Large intestine (tissue), 3 donors: ENCODE results near the gene UNC45B. TPM values are rescaled to one million over a fixed set of nuclear protein-coding genes. Genes with fewer than 3 reads are reported as not detected.
"Not testable (repeated sequence)": the region's sequence is repeated elsewhere in the genome, so short reads cannot be mapped to it uniquely, and the experiment has no call there.

Experiments
- DNase-seq, 2 donors: peaks; one replicate each; pipeline versions ENCODE4 v3.0.0 to v3.0.0-alpha.2; 2013
- H3K27ac ChIP-seq: one replicate; pipeline ENCODE4 v1.5.1; 2013; ENCODE audit warnings: low read length
- H3K27me3 ChIP-seq: 2 replicates; pipeline ENCODE4 v1.6.1; 2013; ENCODE audit warnings: low read length; ENCODE audit not compliant: control insufficient read depth, insufficient read depth
- H3K36me3 ChIP-seq: 2 replicates; pipeline ENCODE4 v1.6.1; 2013; ENCODE audit warnings: low read length; ENCODE audit not compliant: control insufficient read depth, insufficient read depth
- H3K4me1 ChIP-seq: one replicate; pipeline ENCODE4 v1.6.1; 2013; ENCODE audit warnings: low read length; ENCODE audit not compliant: control insufficient read depth, insufficient read depth
- H3K4me3 ChIP-seq: one replicate; pipeline ENCODE4 v1.5.1; 2013; ENCODE audit warnings: low read length
- H3K9me3 ChIP-seq: one replicate; pipeline ENCODE4 v1.6.1; 2013; ENCODE audit warnings: mild to moderate bottlenecking, low read depth, low read length, moderate library complexity; ENCODE audit not compliant: control insufficient read depth
- WGBS: methylation state at CpG from one replicate; pipeline ENCODE4 v1.1.5; 2013; ENCODE audit warnings: low lambda C conversion rate; ENCODE audit not compliant: insufficient coverage; 5-methylcytosine and 5-hydroxymethylcytosine counted together
- polyA plus RNA-seq: library from polyadenylated mRNA; unstranded; fragments of 120-200 nt; gene quantifications from one replicate; pipeline ENCODE4 v1.2.1, GENCODE V29; 2013

UNC45B gene
- polyA plus RNA-seq, 1 donor: 0.28 TPM

GRCh38 chr17:35138218-35138617, 9.4 kb upstream of the UNC45B start:
- Histone ChIP-seq H3K27ac (no peak overlapping the region), H3K36me3 (peaks cover 61% of the 10 kb centered on the region), H3K27me3 (no peaks in the 10 kb centered on the region), H3K9me3 (no peaks in the 10 kb centered on the region), H3K4me3 (no peak overlapping the region), H3K4me1 (peaks cover 2% of the 10 kb centered on the region)
- WGBS: no CpG with 5 or more reads among the region's 6 CpGs
- no peak for DNase-seq

- Histone ChIP-seq H3K4me3 (peak within 1 kb of the TSS; percentile 88), H3K4me1 (peaks cover 2% of the 10 kb centered on the region), H3K27ac (no peak within 1 kb of the TSS), H3K27me3 (no peaks in the 10 kb centered on the region), H3K36me3 (peaks cover 27% of the 10 kb centered on the region), H3K9me3 (no peaks in the 10 kb centered on the region)
- peak; percentile 67 to 81 for DNase-seq
- no CpG with 5 or more reads among the region's 65 CpGs for WGBS
Measured at GRCh38 chr17:35141681-35142466, 5.7 kb upstream of the UNC45B start, which contains the start of gene NLE1. NLE1 (minus strand) TSS chr17:35142303; CDS start chr17:35142275, 28 bp downstream.

- Histone ChIP-seq H3K36me3 (peaks cover 22% of the 10 kb centered on the region), H3K4me1 (peaks cover 2% of the 10 kb centered on the region), H3K4me3 (no peak overlapping the region), H3K9me3 (no peaks in the 10 kb centered on the region), H3K27ac (no peak overlapping the region), H3K27me3 (peaks cover 2% of the 10 kb centered on the region)
- DNase-seq: no peak
- no CpG with 5 or more reads among the region's 8 CpGs for WGBS
Measured at GRCh38 chr17:35142467-35142796, 5.2 kb upstream of the UNC45B start.

- Histone ChIP-seq H3K27me3 (peaks cover 2% of the 10 kb centered on the region), H3K36me3 (peaks cover under 1% of the 10 kb centered on the region), H3K4me3 (no peak overlapping the region), H3K9me3 (no peaks in the 10 kb centered on the region), H3K4me1 (peaks cover 2% of the 10 kb centered on the region), H3K27ac (no peak overlapping the region)
- no peak for DNase-seq
- WGBS: no CpG with 5 or more reads among the region's 4 CpGs
Measured at GRCh38 chr17:35144840-35145239, 2.8 kb upstream of the UNC45B start.

- H3K4me1 ChIP-seq: no peaks in the 10 kb centered on the region
- WGBS: no CpG with 5 or more reads among the region's 4 CpGs
- DNase-seq: no peak
- no peaks in the 10 kb centered on the region for H3K9me3 ChIP-seq
- H3K27ac ChIP-seq: no peak overlapping the region
- no peaks in the 10 kb centered on the region for H3K36me3 ChIP-seq
- peaks cover 2% of the 10 kb centered on the region for H3K27me3 ChIP-seq
- H3K4me3 ChIP-seq: no peak overlapping the region
Measured at GRCh38 chr17:35146214-35146833, 1.3 kb upstream of the UNC45B start.

- WGBS: no CpG with 5 or more reads among the region's 9 CpGs
- peaks cover 2% of the 10 kb centered on the region for H3K27me3 ChIP-seq
- no peak for DNase-seq
- H3K4me1 ChIP-seq: no peaks in the 10 kb centered on the region
- H3K4me3 ChIP-seq: no peak overlapping the region
- no peaks in the 10 kb centered on the region for H3K9me3 ChIP-seq
- H3K36me3 ChIP-seq: no peaks in the 10 kb centered on the region
- no peak overlapping the region for H3K27ac ChIP-seq
Measured at GRCh38 chr17:35148144-35148543, 527 bp downstream of the UNC45B start.

GRCh38 chr17:35149941-35150340, 2.3 kb downstream of the UNC45B start:
- 100% methylated on average over 3 of the region's 11 CpGs for WGBS
- H3K36me3 ChIP-seq: no peaks in the 10 kb centered on the region
- no peak overlapping the region for H3K27ac ChIP-seq
- peaks cover 9% of the 10 kb centered on the region for H3K27me3 ChIP-seq
- H3K4me1 ChIP-seq: no peaks in the 10 kb centered on the region
- no peak for DNase-seq
- H3K9me3 ChIP-seq: no peaks in the 10 kb centered on the region
- H3K4me3 ChIP-seq: no peak overlapping the region

GRCh38 chr17:35151080-35151479, 3.5 kb downstream of the UNC45B start:
- H3K9me3 ChIP-seq, H3K4me3 ChIP-seq, DNase-seq, H3K27me3 ChIP-seq, H3K4me1 ChIP-seq, H3K36me3 ChIP-seq, H3K27ac ChIP-seq: not testable (repeated sequence)
- WGBS: no CpG with 5 or more reads among the region's 29 CpGs

- H3K4me3 ChIP-seq: no peak overlapping the region
- 100% methylated on average over 1 of the region's 13 CpGs for WGBS
- no peak for DNase-seq
- no peaks in the 10 kb centered on the region for H3K36me3 ChIP-seq
- H3K4me1 ChIP-seq: no peaks in the 10 kb centered on the region
- H3K27me3 ChIP-seq: peaks cover 6% of the 10 kb centered on the region
- no peaks in the 10 kb centered on the region for H3K9me3 ChIP-seq
- no peak overlapping the region for H3K27ac ChIP-seq
Measured at GRCh38 chr17:35152421-35153140, 5.0 kb downstream of the UNC45B start.

- no peak for DNase-seq
- WGBS: no CpG with 5 or more reads among the region's 13 CpGs
- no peaks in the 10 kb centered on the region for H3K36me3 ChIP-seq
Measured at GRCh38 chr17:35154196-35155165, 6.9 kb downstream of the UNC45B start.

More at GRCh38 chr17:35154196-35155165, 6.9 kb downstream of the UNC45B start:
- Histone ChIP-seq H3K4me3 (no peak overlapping the region), H3K4me1 (no peaks in the 10 kb centered on the region), H3K9me3 (no peaks in the 10 kb centered on the region), H3K27ac (no peak overlapping the region), H3K27me3 (peaks cover 7% of the 10 kb centered on the region)
